HCT116 (cell line): ENCODE measurements around the gene ACAD8. TPM values are rescaled to one million over a fixed set of nuclear protein-coding genes. Genes with fewer than 3 reads are reported as not detected.

Source experiments
- ATAC-seq: fragments of 200-7000 bp; cut with Tn5 transposase; 2 replicates; pipeline ENCODE4 v1.9.1; 2020; ENCODE audit warnings: mild to moderate bottlenecking, moderate library complexity
- BruUV-seq: library from RNA; stranded (reverse); fragments of 400-500 nt; replicated peaks from 2 replicates; lab custom pipeline; 2021; lab: Mats Ljungman, UMichigan
- CTCF ChIA-PET: fragments of 300-600 bp; sonication (Branson Sonifier 250); formaldehyde crosslinking; loops from one replicate; lab custom pipeline; 2021; ENCODE audit warnings: antibody characterized with exemption; lab: Charles Lee
- POLR2A ChIA-PET: fragments of 300-600, 350-600 bp; sonication (Branson Sonifier 250); formaldehyde crosslinking; loops from one replicate; lab custom pipeline; 2021; ENCODE audit warnings: antibody characterized with exemption; lab: Charles Lee
- RAD21 ChIA-PET, 2 experiments: fragments of 300-600 bp; sonication (Branson Sonifier 250); formaldehyde crosslinking; loops; one replicate each; lab custom pipeline; 2023; ENCODE audit warnings: low total read pairs in 2 of 2; ENCODE audit not compliant: uncharacterized antibody in 2 of 2, unreplicated experiment in 2 of 2, low non-redundant PET in 1 of 2; lab: Charles Lee
- DNase-seq: peaks from one replicate; pipeline ENCODE4 v3.0.0-alpha.2; 2010; ENCODE audit warnings: low read depth, low spot score
- H2AFZ ChIP-seq: fragments of 200-600 bp; shearing (Covaris generic), sonication (generic); 2 replicates; pipeline ENCODE4 v1.6.1; 2017; ENCODE audit warnings: low read depth, mixed run types, mixed read lengths, antibody characterized with exemption, low read length; ENCODE audit not compliant: poor library complexity, severe bottlenecking
- H3K27ac ChIP-seq: 2 replicates; pipeline ENCODE4 v1.5.1; 2012; ENCODE audit warnings: low read depth, low read length
- H3K27me3 ChIP-seq: fragments of 200-600 bp; sonication (generic); 2 replicates; pipeline ENCODE4 v1.6.1; 2016; ENCODE audit warnings: mixed run types, low read length, mixed read lengths; ENCODE audit not compliant: insufficient read depth
- H3K36me3 ChIP-seq, 2 experiments: fragments of 200-500 bp in 1 of 2; fragments of 200-600 bp in 1 of 2; sonication (Bioruptor generic) in 1 of 2; sonication (generic) in 1 of 2; 2 replicates each; pipeline versions ENCODE4 v1.5.1 to v1.6.1; 2014 to 2016; ENCODE audit warnings: low read length in 2 of 2, inconsistent platforms in 1 of 2, mixed read lengths in 1 of 2, mixed run types in 1 of 2; ENCODE audit not compliant: insufficient read depth in 2 of 2, control insufficient read depth in 1 of 2
- H3K4me1 ChIP-seq, 2 experiments: fragments of 200-600 bp in 1 of 2; sonication (generic) in 1 of 2; 2 replicates each; pipeline versions ENCODE4 v1.5.1 to v1.6.1; 2012 to 2017; ENCODE audit warnings: low read length in 2 of 2, inconsistent platforms in 1 of 2, mild to moderate bottlenecking in 1 of 2, mixed read lengths in 1 of 2, mixed run types in 1 of 2, moderate library complexity in 1 of 2; ENCODE audit not compliant: insufficient read depth in 2 of 2, control insufficient read depth in 1 of 2
- H3K4me2 ChIP-seq: fragments of 200-600 bp; sonication (generic); 2 replicates; pipeline ENCODE4 v1.6.1; 2017; ENCODE audit warnings: mixed run types, low read length, mixed read lengths
- H3K4me3 ChIP-seq, 2 experiments: fragments of 200-600 bp in 1 of 2; sonication (generic) in 1 of 2; replicated peaks in 1 of 2; 2 replicates each; pipeline ENCODE4 v1.5.1; 2011 to 2016; ENCODE audit warnings: low read length in 2 of 2, control low read depth in 1 of 2, low read depth in 1 of 2, mild to moderate bottlenecking in 1 of 2, mixed read lengths in 1 of 2, mixed run types in 1 of 2
- H3K79me2 ChIP-seq: fragments of 200-600 bp; sonication (generic); 2 replicates; pipeline ENCODE4 v1.6.1; 2017; ENCODE audit warnings: mild to moderate bottlenecking, mixed run types, low read length, moderate library complexity, mixed read lengths; ENCODE audit not compliant: insufficient read depth
- H3K9ac ChIP-seq: fragments of 200-600 bp; sonication (generic); 2 replicates; pipeline ENCODE4 v1.6.1; 2016; ENCODE audit warnings: low read length, mixed read lengths
- H3K9me2 ChIP-seq: fragments of 200-600 bp; sonication (generic), shearing (Covaris generic); 2 replicates; pipeline ENCODE4 v1.6.1; 2017; ENCODE audit warnings: mixed run types, mild to moderate bottlenecking, moderate library complexity; ENCODE audit not compliant: insufficient read depth
- H3K9me3 ChIP-seq, 2 experiments: fragments of 200-500 bp in 1 of 2; fragments of 200-600 bp in 1 of 2; sonication (Bioruptor generic) in 1 of 2; sonication (generic) in 1 of 2; 2 replicates each; pipeline ENCODE4 v1.6.1; 2014 to 2017; ENCODE audit warnings: low read length in 2 of 2, mixed read lengths in 2 of 2, inconsistent platforms in 1 of 2, low read depth in 1 of 2, mild to moderate bottlenecking in 1 of 2, mixed run types in 1 of 2, moderate library complexity in 1 of 2; ENCODE audit not compliant: control insufficient read depth in 1 of 2, insufficient read depth in 1 of 2
- H4K20me1 ChIP-seq: fragments of 200-600 bp; sonication (generic), shearing (Covaris generic); 2 replicates; pipeline ENCODE4 v1.6.1; 2017; ENCODE audit warnings: mixed run types, mild to moderate bottlenecking, moderate library complexity; ENCODE audit not compliant: insufficient read depth
- CTCF ChIP-seq, 3 experiments: fragments of 200-600 bp in 1 of 3; sonication (generic) in 1 of 3; IDR thresholded peaks in 2 of 3; conservative IDR thresholded peaks in 1 of 3; 2 replicates each; pipeline ENCODE4 v1.5.1; 2012 to 2017; ENCODE audit warnings: low read depth in 2 of 3, low read length in 2 of 3, antibody characterized with exemption in 1 of 3, borderline replicate concordance in 1 of 3, control low read depth in 1 of 3, mild to moderate bottlenecking in 1 of 3, mixed read lengths in 1 of 3, mixed run types in 1 of 3, moderate library complexity in 1 of 3; ENCODE audit not compliant: insufficient read depth in 1 of 3
- EZH2phosphoT487 ChIP-seq: fragments of 200-600 bp; IDR thresholded peaks from 2 replicates; pipeline ENCODE4 v1.6.1; 2018; ENCODE audit warnings: antibody characterized with exemption, borderline replicate concordance
- POLR2AphosphoS5 ChIP-seq: IDR thresholded peaks from 2 replicates; pipeline ENCODE4 v1.6.1; 2011; ENCODE audit warnings: mild to moderate bottlenecking, low read depth, low read length, moderate library complexity
- RAD21 ChIP-seq: IDR thresholded peaks from 2 replicates; pipeline ENCODE4 v1.6.1; 2012; ENCODE audit warnings: low read depth, mild to moderate bottlenecking
- SP1 ChIP-seq: IDR thresholded peaks from 2 replicates; pipeline ENCODE4 v1.6.1; 2012; ENCODE audit warnings: low read depth
- intact Hi-C: fragments of 100-400 bp; cut with micrococcal nuclease; formaldehyde crosslinking; loops from 2 replicates; pipeline ENCODE4 v1.10.0; 2022
- total RNA-seq: library from RNA; stranded (reverse); gene quantifications from one replicate; pipeline ENCODE4 v1.2.1, GENCODE V29; 2021; ENCODE audit not compliant: unreplicated experiment

Gene ACAD8
- total RNA-seq, 1 experiment from 2014 or later: 21.0 TPM

- H3K36me3 ChIP-seq: peaks cover 12 to 20% of the 10 kb centered on the region in 2 experiments
- H3K4me1 ChIP-seq: no peaks in the 10 kb centered on the region
- no peaks in the 10 kb centered on the region for H3K79me2 ChIP-seq
- DNase-seq: no peak
- H3K4me3 ChIP-seq: no peak overlapping the region
- no peak overlapping the region for H2AFZ ChIP-seq
- no TSS peak for BruUV-seq
- no peaks in the 10 kb centered on the region for H3K9me2 ChIP-seq
- no peak overlapping the region for H3K9ac ChIP-seq
- no peaks in the 10 kb centered on the region for H3K27me3 ChIP-seq
- ATAC-seq: no peak
- ChIA-PET RAD21 (no interaction called here), POLR2A (no interaction called here), CTCF (no interaction called here)
- H3K9me3 ChIP-seq: no peaks in the 10 kb centered on the region
- no peaks in the 10 kb centered on the region for H4K20me1 ChIP-seq
- no peak for TF ChIP-seq SP1
- no peak for TF ChIP-seq RAD21
- no peak for TF ChIP-seq EZH2phosphoT487
- no peak overlapping the region for H3K27ac ChIP-seq
- intact Hi-C loops: no loop called here
- H3K4me2 ChIP-seq: no peak overlapping the region
Measured at GRCh38 chr11:134240592-134240991, 12.8 kb upstream of the ACAD8 start.

GRCh38 chr11:134242376-134242775 lies 11.0 kb upstream of the ACAD8 start:
- TF ChIP-seq CTCF (IDR thresholded peaks at IDR 0.05 in 2 of 3, conservative IDR thresholded peaks at IDR 0.05 in 1 of 3; ENCODE audit: borderline replicate concordance in 1 of 3, insufficient read depth in 1 of 3, low read depth in 2 of 3, low read length in 2 of 3) (no peak), SP1 (no peak), POLR2AphosphoS5 (no peak)
- Histone ChIP-seq H3K4me2 (no peak overlapping the region), H3K79me2 (no peaks in the 10 kb centered on the region), H3K9ac (no peak overlapping the region), H2AFZ (no peak overlapping the region), H4K20me1 (no peaks in the 10 kb centered on the region), H3K4me1 (no peaks in the 10 kb centered on the region), H3K27me3 (no peaks in the 10 kb centered on the region), H3K9me2 (no peaks in the 10 kb centered on the region), H3K36me3 (peaks cover 16 to 18% of the 10 kb centered on the region in 2 experiments), H3K9me3 (no peaks in the 10 kb centered on the region), H3K4me3 (no peak overlapping the region), H3K27ac (no peak overlapping the region)
- ATAC-seq: no peak
- BruUV-seq: no TSS peak
- intact Hi-C loops: no loop called here
- ChIA-PET CTCF (no interaction called here), RAD21 (no interaction called here), POLR2A (no interaction called here)
- DNase-seq: no peak
